K562 treated with DMSO at 1 percent for 4 hours (cell line): ENCODE results near the gene SERHL2. TPM values are rescaled to one million over a fixed set of nuclear protein-coding genes. Genes with fewer than 3 reads are reported as not detected.

Experiments
- total RNA-seq: library from RNA; unstranded; fragments of 300-600 nt; gene quantifications from 2 replicates; pipeline ENCODE4 v1.2.3, GENCODE V29; 2022; ENCODE audit not compliant: insufficient read depth

The SERHL2 gene, protein sequence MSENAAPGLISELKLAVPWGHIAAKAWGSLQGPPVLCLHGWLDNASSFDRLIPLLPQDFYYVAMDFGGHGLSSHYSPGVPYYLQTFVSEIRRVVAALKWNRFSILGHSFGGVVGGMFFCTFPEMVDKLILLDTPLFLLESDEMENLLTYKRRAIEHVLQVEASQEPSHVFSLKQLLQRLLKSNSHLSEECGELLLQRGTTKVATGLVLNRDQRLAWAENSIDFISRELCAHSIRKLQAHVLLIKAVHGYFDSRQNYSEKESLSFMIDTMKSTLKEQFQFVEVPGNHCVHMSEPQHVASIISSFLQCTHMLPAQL
- 5.9 and 10.3 TPM in 2 replicates for total RNA-seq

DNA sequence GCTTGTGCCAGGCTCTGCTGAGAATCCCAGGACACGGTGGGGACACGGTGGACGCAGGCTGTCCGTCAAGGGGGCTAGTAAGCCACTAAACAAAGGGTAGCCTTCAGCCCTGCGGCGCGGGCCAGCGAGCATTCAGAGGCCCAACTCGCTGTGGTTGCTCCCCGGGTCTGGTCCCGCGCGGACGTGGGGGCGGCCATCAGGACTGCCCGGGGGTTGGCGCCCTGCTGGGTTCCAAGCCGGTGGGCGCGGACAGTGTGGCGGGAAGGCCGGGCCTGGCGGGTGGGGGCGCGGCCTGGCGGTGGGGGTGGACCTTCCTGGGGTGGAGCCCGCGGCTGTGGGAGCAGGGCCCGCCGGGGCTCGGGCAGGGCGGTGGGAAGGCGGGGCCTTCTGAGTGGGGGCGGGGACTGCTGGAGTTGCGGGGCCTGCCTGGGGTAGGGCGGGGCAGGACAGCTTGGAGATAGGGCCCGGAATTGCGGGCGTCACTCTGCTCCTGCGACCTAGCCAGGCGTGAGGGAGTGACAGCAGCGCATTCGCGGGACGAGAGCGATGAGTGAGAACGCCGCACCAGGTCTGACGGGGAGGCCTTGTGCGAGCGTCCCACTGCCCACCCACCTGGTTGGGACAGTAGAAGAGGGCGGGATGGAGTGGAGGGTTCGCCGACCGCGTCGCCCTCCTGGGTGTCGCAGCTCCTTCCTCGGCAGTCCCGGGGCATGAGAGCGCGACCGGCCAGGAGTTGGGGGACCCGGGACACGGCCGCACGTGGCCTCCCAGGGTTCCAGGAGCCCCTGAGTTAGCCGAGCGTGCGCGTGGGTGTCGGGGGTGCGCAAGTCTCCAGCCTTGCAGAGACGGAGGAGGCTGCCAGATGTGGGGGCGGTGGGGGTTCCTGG is at the start of gene SERHL2:
SERHL2 (plus strand) TSS at position 482 of the 887 bp plus-strand sequence; CDS start at position 547, 65 bp downstream.

DNA sequence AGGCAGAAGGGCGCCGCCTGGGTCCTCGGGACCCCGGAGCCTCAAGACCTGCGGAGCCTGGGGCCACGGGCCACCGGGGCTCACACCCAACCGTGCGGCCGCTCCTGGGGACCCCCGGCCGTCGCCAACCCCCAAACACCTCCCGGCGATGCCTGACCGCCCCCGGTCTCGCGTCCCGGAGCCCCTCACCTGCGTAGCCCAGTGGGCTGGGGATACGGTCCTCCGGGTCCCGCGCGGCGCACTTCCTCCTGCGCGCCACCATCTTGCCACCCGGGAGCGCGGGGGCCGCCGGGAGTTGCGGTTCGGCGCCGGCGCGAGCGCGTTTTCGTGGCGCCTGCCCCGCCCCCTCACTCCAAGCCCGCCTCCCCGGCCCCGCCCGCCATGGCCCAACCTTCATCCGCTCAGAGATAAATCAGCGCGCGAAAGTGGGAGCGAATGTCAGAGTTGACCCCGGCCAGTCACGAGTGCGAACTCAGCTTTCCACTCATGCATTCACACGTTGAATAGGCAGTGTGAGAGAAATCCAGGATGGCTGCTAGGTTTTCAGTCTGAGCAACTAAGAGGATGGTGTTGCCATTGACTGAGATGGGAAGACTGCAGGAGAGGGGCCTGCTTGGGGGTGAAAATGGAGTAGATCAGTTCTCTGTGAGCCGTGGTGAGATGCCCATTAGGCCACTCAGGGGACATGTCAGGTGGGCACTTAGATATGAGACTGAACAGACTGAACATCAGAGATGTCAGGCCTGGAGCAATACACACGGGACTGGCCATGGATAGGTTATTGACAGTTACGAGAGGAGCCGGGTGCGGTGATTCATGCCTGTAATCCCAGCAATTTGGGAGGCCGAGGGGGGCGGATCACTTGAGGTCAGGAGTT is 34.0 kb upstream of the SERHL2 start, which contains the start of gene RRP7A:
RRP7A (minus strand) TSS at position 272 of the 877 bp plus-strand sequence; CDS start at position 262, 10 bp downstream.

DNA sequence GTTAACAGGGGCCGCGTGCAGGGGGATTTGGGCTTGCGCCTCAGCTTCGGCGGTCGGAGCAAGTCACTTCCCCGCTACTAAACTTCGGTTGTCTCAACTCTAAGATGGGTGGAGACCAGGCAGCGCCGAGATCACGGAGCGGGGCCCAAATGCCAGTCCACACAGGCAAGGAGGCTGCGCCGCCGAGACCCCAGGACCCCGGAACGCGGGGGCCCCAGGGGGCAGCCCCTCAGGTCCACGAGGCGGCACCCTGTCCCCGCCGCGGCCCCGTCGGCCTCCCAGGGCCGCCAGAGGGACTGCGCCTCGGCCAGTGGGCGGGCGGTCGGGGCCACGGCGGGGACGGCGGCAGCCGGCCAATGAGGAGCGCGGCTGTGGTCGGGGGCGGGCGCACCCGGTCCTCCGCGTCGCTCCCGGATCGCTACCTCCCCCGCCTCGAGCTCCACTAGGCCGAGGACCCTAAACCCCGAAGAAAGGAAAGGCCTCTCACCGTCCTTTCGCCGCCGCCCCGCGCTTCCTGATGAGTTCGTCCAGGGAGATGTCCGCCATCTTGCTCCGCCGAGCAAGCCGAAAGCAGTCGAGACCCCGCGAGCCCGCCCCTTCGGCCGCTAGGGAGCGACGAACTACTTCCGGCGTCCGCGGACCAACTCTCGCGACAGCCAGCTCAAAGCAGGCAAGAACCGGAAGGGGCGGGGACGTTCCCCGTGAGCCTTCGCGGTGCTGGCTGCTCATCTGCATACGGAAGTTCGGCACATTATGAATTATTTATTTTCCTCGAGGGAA is 60.7 kb downstream of the SERHL2 start, which contains the start of gene POLDIP3:
POLDIP3 (minus strand) TSS at position 572 of the 780 bp plus-strand sequence; CDS start at position 546, 26 bp downstream.

Other genes with a start within 250 kb of the SERHL2 start
- 0.13 TPM in 1 of 2 replicates, not detected in the other for gene NFAM1, start 121.6 kb upstream of the SERHL2 start, total RNA-seq
- gene RRP7A, start 34.2 kb upstream of the SERHL2 start, total RNA-seq, result 10.9 and 13.7 TPM in 2 replicates
- gene POLDIP3, start 60.9 kb downstream of the SERHL2 start, total RNA-seq, result 25.6 and 29.5 TPM in 2 replicates
- gene ATP5MGL, start 86.6 kb downstream of the SERHL2 start, total RNA-seq, result not detected in 2 replicates
- gene CYB5R3, start 95.4 kb downstream of the SERHL2 start, total RNA-seq, result 79.3 and 87.4 TPM in 2 replicates
- not detected in 2 replicates for gene A4GALT, start 166.9 kb downstream of the SERHL2 start, total RNA-seq